DMS79 treated with DMSO at 0.1 percent for 48 hours (cell line): ENCODE results near the gene GRAP2.
A peak's percentile ranks its signal among the peaks of the same experiment; 100 is the strongest.
"Not testable (repeated sequence)": the region's sequence is repeated elsewhere in the genome, so short reads cannot be mapped to it uniquely, and the experiment has no call there.

Experiments
- DNase-seq: peaks from one replicate; lab custom pipeline; 2025; lab: John Stamatoyannopoulos, UW

GRAP2 gene

GRCh38 chr22:39967103-39967829 lies 66.4 kb downstream of the GRAP2 start:
- no peak for DNase-seq

- no peak for DNase-seq
These were observed 67.4 kb downstream of the GRAP2 start for GRCh38 chr22:39967996-39968972.

- DNase-seq = no peak
These were observed 69.9 kb downstream of the GRAP2 start for GRCh38 chr22:39970742-39971141.

GRCh38 chr22:39972641-39973040 lies 71.8 kb downstream of the GRAP2 start:
- no peak for DNase-seq

- peak; percentile 8 for DNase-seq
These were observed 72.8 kb downstream of the GRAP2 start for GRCh38 chr22:39973656-39974055.

- no peak for DNase-seq
These were observed 73.2 kb downstream of the GRAP2 start for GRCh38 chr22:39974065-39974464.

- DNase-seq = no peak
These were observed 78.2 kb downstream of the GRAP2 start for GRCh38 chr22:39979048-39979447.

- DNase-seq = no peak
These were observed 78.6 kb downstream of the GRAP2 start for GRCh38 chr22:39979458-39979857.

- DNase-seq = no peak
These were observed 79.7 kb downstream of the GRAP2 start for GRCh38 chr22:39980596-39980995.

- DNase-seq = no peak
These were observed 82.5 kb downstream of the GRAP2 start for GRCh38 chr22:39983346-39983745.

- DNase-seq = no peak
These were observed 83.1 kb downstream of the GRAP2 start for GRCh38 chr22:39984006-39984405.

GRCh38 chr22:39984746-39985145 lies 83.9 kb downstream of the GRAP2 start:
- DNase-seq = no peak

GRCh38 chr22:39985383-39986035 lies 84.6 kb downstream of the GRAP2 start:
- no peak for DNase-seq

GRCh38 chr22:39988386-39989114 lies 87.7 kb downstream of the GRAP2 start:
- DNase-seq = no peak

GRCh38 chr22:39989633-39990032 lies 88.7 kb downstream of the GRAP2 start:
- DNase-seq = no peak

GRCh38 chr22:39990686-39991085 lies 89.8 kb downstream of the GRAP2 start:
- no peak for DNase-seq

- no peak for DNase-seq
These were observed 90.4 kb downstream of the GRAP2 start for GRCh38 chr22:39991159-39991860.

GRCh38 chr22:39992088-39992826 lies 91.4 kb downstream of the GRAP2 start:
- no peak for DNase-seq

GRCh38 chr22:39992894-39993293 lies 92.0 kb downstream of the GRAP2 start:
- DNase-seq = not testable (repeated sequence)

- no peak for DNase-seq
These were observed 93.2 kb downstream of the GRAP2 start for GRCh38 chr22:39994041-39994565.
